H1 (cell line): ENCODE results near the gene SLC1A2. TPM values are rescaled to one million over a fixed set of nuclear protein-coding genes. Genes with fewer than 3 reads are reported as not detected.

Source experiments
- CTCF ChIA-PET: fragments of 300-600 bp; sonication (Branson Sonifier 250); formaldehyde crosslinking; loops from one replicate; lab custom pipeline; 2021; ENCODE audit not compliant: partially characterized antibody; lab: Charles Lee
- POLR2A ChIA-PET: fragments of 300-600 bp; sonication (Branson Sonifier 250); formaldehyde crosslinking; loops from one replicate; lab custom pipeline; 2021; ENCODE audit warnings: inconsistent platforms; ENCODE audit not compliant: partially characterized antibody; lab: Charles Lee
- DNase-seq, 2 experiments: peaks; one replicate each; pipeline versions ENCODE4 v3.0.0 to v3.0.0-alpha.2; 2010 to 2022; ENCODE audit warnings: low spot score in 2 of 2, low read depth in 1 of 2, mixed read lengths in 1 of 2
- FAIRE-seq: peaks from 2 replicates; lab custom pipeline; 2011; peaks lifted over from hg19 to GRCh38; lab: Jason Lieb, UNC
- H2AFZ ChIP-seq: 2 replicates; pipeline ENCODE4 v1.8.1; 2012; ENCODE audit warnings: low read length, inconsistent platforms
- H2AK5ac ChIP-seq: 2 replicates; pipeline ENCODE4 v1.6.1; 2013; ENCODE audit warnings: low read depth, low read length
- H2BK120ac ChIP-seq: replicated peaks from 2 replicates; pipeline ENCODE3; 2013; ENCODE audit warnings: low read depth, low read length, inconsistent platforms
- H2BK12ac ChIP-seq: 2 replicates; pipeline ENCODE4 v1.6.1; 2013; ENCODE audit warnings: low read depth, low read length
- H2BK15ac ChIP-seq: 2 replicates; pipeline ENCODE4 v1.6.1; 2013; ENCODE audit warnings: low read length
- H2BK20ac ChIP-seq: 2 replicates; pipeline ENCODE4 v1.6.1; 2013; ENCODE audit warnings: low read length
- H2BK5ac ChIP-seq: 2 replicates; pipeline ENCODE4 v1.6.1; 2013; ENCODE audit warnings: low read depth, low read length
- H3K14ac ChIP-seq: 2 replicates; pipeline ENCODE4 v1.6.1; 2013; ENCODE audit warnings: inconsistent platforms; ENCODE audit not compliant: insufficient read length
- H3K18ac ChIP-seq: 2 replicates; pipeline ENCODE4 v1.6.1; 2013; ENCODE audit warnings: low read length; ENCODE audit errors: extremely low read depth
- H3K23ac ChIP-seq: 2 replicates; pipeline ENCODE4 v1.6.1; 2013; ENCODE audit warnings: inconsistent platforms; ENCODE audit not compliant: insufficient read length
- H3K23me2 ChIP-seq: 2 replicates; pipeline ENCODE4 v1.6.1; 2013; ENCODE audit warnings: low read depth, low read length
- H3K27ac ChIP-seq: 2 replicates; pipeline ENCODE4 v1.6.1; 2011; ENCODE audit warnings: low read depth, low read length, inconsistent platforms
- H3K27me3 ChIP-seq, 4 experiments: replicated peaks in 1 of 4; 1 replicate in 1 of 4; 2 replicates in 3 of 4; pipeline versions ENCODE4 v1.6.1 to v1.8.1; 2011 to 2013; ENCODE audit warnings: low read length in 3 of 4, mild to moderate bottlenecking in 3 of 4, inconsistent platforms in 2 of 4, mixed read lengths in 2 of 4, moderate library complexity in 1 of 4; ENCODE audit not compliant: control insufficient read depth in 3 of 4, insufficient read depth in 3 of 4; ENCODE audit errors: extremely low read depth in 1 of 4
- H3K36me3 ChIP-seq, 4 experiments: 2 replicates each; pipeline versions ENCODE4 v1.6.1 to v1.8.1; 2011 to 2013; ENCODE audit warnings: mild to moderate bottlenecking in 4 of 4, low read length in 3 of 4, moderate library complexity in 2 of 4, control low read depth in 1 of 4, inconsistent platforms in 1 of 4; ENCODE audit not compliant: insufficient read depth in 4 of 4, control insufficient read depth in 2 of 4
- H3K4ac ChIP-seq: replicated peaks from 2 replicates; pipeline ENCODE3; 2013; ENCODE audit warnings: low read length, low read depth, mixed read lengths, inconsistent platforms; ENCODE audit not compliant: insufficient read length
- H3K4me1 ChIP-seq, 4 experiments: replicated peaks in 1 of 4; 1 replicate in 1 of 4; 2 replicates in 3 of 4; pipeline versions ENCODE4 v1.6.1 to v1.8.1; 2011 to 2013; ENCODE audit warnings: low read length in 3 of 4, inconsistent platforms in 2 of 4, mixed read lengths in 1 of 4; ENCODE audit not compliant: insufficient read depth in 4 of 4, control insufficient read depth in 3 of 4
- H3K4me2 ChIP-seq, 2 experiments: 2 replicates each; pipeline versions ENCODE4 v1.6.1 to v1.8.1; 2011 to 2013; ENCODE audit warnings: low read depth in 2 of 2, low read length in 2 of 2, control low read depth in 1 of 2, inconsistent platforms in 1 of 2, mild to moderate bottlenecking in 1 of 2; ENCODE audit not compliant: insufficient read depth in 1 of 2
- H3K4me3 ChIP-seq, 4 experiments: fragments of 200-600, 300-600 bp in 1 of 4; sonication (generic), shearing (Covaris generic), sonication (Bioruptor Twin) in 1 of 4; 2 replicates each; pipeline versions ENCODE4 v1.5.1 to v1.8.1; 2011 to 2016; ENCODE audit warnings: low read length in 4 of 4, low read depth in 3 of 4, control low read depth in 2 of 4, inconsistent platforms in 2 of 4, mild to moderate bottlenecking in 2 of 4, mixed read lengths in 1 of 4, moderate library complexity in 1 of 4; ENCODE audit not compliant: insufficient read depth in 2 of 4; ENCODE audit errors: extremely low read depth in 1 of 4
- H3K56ac ChIP-seq: replicated peaks from 2 replicates; pipeline ENCODE3; 2013; ENCODE audit warnings: low read depth, mild to moderate bottlenecking, mixed read lengths, low read length, inconsistent platforms; ENCODE audit not compliant: insufficient read length
- H3K79me1 ChIP-seq: 2 replicates; pipeline ENCODE4 v1.6.1; 2013; ENCODE audit warnings: low read depth, low read length, control low read depth
- H3K79me2 ChIP-seq, 2 experiments: 2 replicates each; pipeline versions ENCODE4 v1.6.1 to v1.8.1; 2012 to 2013; ENCODE audit warnings: low read length in 2 of 2, mild to moderate bottlenecking in 2 of 2, inconsistent platforms in 1 of 2; ENCODE audit not compliant: insufficient read depth in 2 of 2, control insufficient read depth in 1 of 2
- H3K9ac ChIP-seq, 4 experiments: replicated peaks in 1 of 4; 1 replicate in 1 of 4; 2 replicates in 3 of 4; pipeline versions ENCODE4 v1.6.1 to v1.8.1; 2011 to 2013; ENCODE audit warnings: low read depth in 3 of 4, low read length in 3 of 4, control low read depth in 2 of 4, mild to moderate bottlenecking in 2 of 4, moderate library complexity in 2 of 4, inconsistent platforms in 1 of 4; ENCODE audit errors: extremely low read depth in 1 of 4
- H3K9me3 ChIP-seq, 2 experiments: 2 replicates each; pipeline versions ENCODE4 v1.6.1 to v1.8.1; 2012 to 2013; ENCODE audit warnings: mild to moderate bottlenecking in 2 of 2, moderate library complexity in 2 of 2, control low read depth in 1 of 2, inconsistent platforms in 1 of 2, low read depth in 1 of 2, low read length in 1 of 2, mixed read lengths in 1 of 2; ENCODE audit not compliant: insufficient read depth in 2 of 2
- H4K20me1 ChIP-seq, 2 experiments: replicated peaks in 1 of 2; 2 replicates each; pipeline versions ENCODE3 to v1.8.1; 2011 to 2013; ENCODE audit warnings: inconsistent platforms in 2 of 2, low read length in 2 of 2, mild to moderate bottlenecking in 1 of 2; ENCODE audit not compliant: insufficient read depth in 2 of 2, control insufficient read depth in 1 of 2
- H4K5ac ChIP-seq: 2 replicates; pipeline ENCODE4 v1.6.1; 2013; ENCODE audit warnings: low read length, low read depth, mixed read lengths, inconsistent platforms; ENCODE audit not compliant: insufficient read length
- H4K8ac ChIP-seq: 2 replicates; pipeline ENCODE4 v1.8.0; 2013; ENCODE audit warnings: mild to moderate bottlenecking, moderate library complexity, low read length, inconsistent platforms; ENCODE audit not compliant: insufficient read depth; ENCODE audit errors: extremely low read depth
- H4K91ac ChIP-seq: replicated peaks from 2 replicates; pipeline ENCODE3; 2013; ENCODE audit warnings: low read length, mixed read lengths, inconsistent platforms; ENCODE audit not compliant: insufficient read length
- ASH2L ChIP-seq: fragments of 200-600, 300-600 bp; sonication (generic); IDR thresholded peaks from one replicate; pipeline ENCODE4 v1.7.1; 2017; ENCODE audit warnings: low read length
- BCL11A ChIP-seq, 2 experiments: IDR thresholded peaks; one replicate each; pipeline ENCODE4 v1.6.1; 2011; ENCODE audit warnings: low read depth in 2 of 2, low read length in 2 of 2, mild to moderate bottlenecking in 2 of 2
- CHD2 ChIP-seq: IDR thresholded peaks from 2 replicates; pipeline ENCODE4 v1.6.1; 2012; ENCODE audit warnings: low read length, improper control_type of control experiment
- EP300 ChIP-seq, 2 experiments: IDR thresholded peaks; 1 replicate in 1 of 2; 2 replicates in 1 of 2; pipeline ENCODE4 v1.6.1; 2011 to 2012; ENCODE audit warnings: low read depth in 2 of 2, low read length in 2 of 2, mild to moderate bottlenecking in 2 of 2, borderline replicate concordance in 1 of 2, inconsistent platforms in 1 of 2, moderate library complexity in 1 of 2
- GTF2F1 ChIP-seq: IDR thresholded peaks from 2 replicates; pipeline ENCODE4 v1.6.1; 2012; ENCODE audit warnings: low read depth, low read length, improper control_type of control experiment, borderline replicate concordance
- RAD21 ChIP-seq, 2 experiments: IDR thresholded peaks in 1 of 2; conservative IDR thresholded peaks in 1 of 2; 2 replicates each; pipeline ENCODE4 v1.6.1; 2011; ENCODE audit warnings: low read depth in 2 of 2, low read length in 2 of 2, improper control_type of control experiment in 1 of 2, inconsistent platforms in 1 of 2, mild to moderate bottlenecking in 1 of 2, moderate library complexity in 1 of 2
- RXRA ChIP-seq: IDR thresholded peaks from 2 replicates; pipeline ENCODE4 v1.6.1; 2011; ENCODE audit warnings: low read depth, mild to moderate bottlenecking, low read length, moderate library complexity; ENCODE audit not compliant: insufficient read depth
- TCF12 ChIP-seq: IDR thresholded peaks from 2 replicates; pipeline ENCODE4 v1.6.1; 2011; ENCODE audit warnings: low read depth, mild to moderate bottlenecking, low read length
- YY1 ChIP-seq: IDR thresholded peaks from 2 replicates; pipeline ENCODE4 v1.6.1; 2011; ENCODE audit warnings: low read depth, mild to moderate bottlenecking, low read length
- ZNF274 ChIP-seq: IDR thresholded peaks from 2 replicates; pipeline ENCODE4 v1.7.0; 2012; ENCODE audit warnings: low read length, borderline replicate concordance; ENCODE audit errors: extremely low read depth
- WGBS, 2 experiments: shearing (Covaris generic) in 1 of 2; methylation state at CpG; one replicate each; pipeline versions ENCODE4 v1.1.6 to v1.1.7; 2013 to 2015; ENCODE audit warnings: low lambda C conversion rate in 2 of 2, mixed read lengths in 2 of 2, inconsistent platforms in 1 of 2, low coverage in 1 of 2, missing lambda C conversion rate in 1 of 2; ENCODE audit not compliant: insufficient replicate concordance in 2 of 2, insufficient coverage in 1 of 2, insufficient read length in 1 of 2; ENCODE audit errors: extremely low coverage in 1 of 2, missing lambda C conversion rate in 1 of 2; 5-methylcytosine and 5-hydroxymethylcytosine counted together
- polyA plus RNA-seq, 7 experiments: library from polyadenylated mRNA; depleted of rRNA in 3 of 7; stranded (reverse) in 5 of 7; unstranded in 2 of 7; fragments of >200 nt in 5 of 7; fragments of 200-250 nt in 2 of 7; gene quantifications; 1 replicate in 5 of 7; 2 replicates in 1 of 7; 4 replicates in 1 of 7; pipeline versions ENCODE4 v1.2.1 to v1.2.3, GENCODE V29; 2011 to 2013; ENCODE audit warnings: missing spikeins in 2 of 7, mixed read lengths in 2 of 7
- total RNA-seq: library from RNA; stranded (reverse); fragmentation: NEBNext Ultra II Directional; extraction: Animal tissue kit (Norgen Biotek cat#: 25700); gene quantifications from 2 replicates; pipeline ENCODE4 v1.2.1, GENCODE V29; 2021
- TF ChIP-seq, protein P1 (sequence below): IDR thresholded peaks from 2 replicates; pipeline ENCODE4 v1.6.1; 2011; ENCODE audit warnings: low read depth, mild to moderate bottlenecking, low read length; ENCODE audit not compliant: insufficient read depth

SLC1A2 gene
- total and polyA plus RNA-seq, 2 of the 8 experiments (the other 6 are each of a cell fraction or from before 2014, with no cell fraction given): 0.57 to 1.2 TPM

DNA sequence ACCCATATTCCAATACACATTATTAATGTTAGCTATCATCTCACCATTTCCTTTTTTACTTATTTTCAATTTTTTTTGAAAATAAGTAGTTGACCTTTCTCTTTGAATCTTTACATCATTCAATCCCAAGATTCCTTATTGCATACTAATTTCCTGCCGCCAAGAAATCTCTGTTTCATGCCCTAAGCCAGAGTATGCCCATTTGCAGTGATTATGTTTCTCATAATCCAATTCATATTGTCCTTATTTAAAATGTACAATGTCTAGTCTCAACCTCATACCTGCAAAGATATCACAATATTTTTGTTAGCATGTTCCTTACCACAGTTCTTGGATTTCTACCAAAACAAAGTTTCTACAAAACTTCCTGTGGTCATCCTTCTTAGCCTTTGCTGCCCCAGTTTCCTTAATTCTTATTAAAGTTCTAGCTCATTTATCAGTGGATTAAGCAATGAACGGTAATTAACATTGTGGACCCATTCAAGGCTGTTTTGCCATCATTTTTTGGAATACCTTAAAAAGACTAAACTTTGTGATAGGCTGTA is 205.1 kb downstream of the SLC1A2 start:
- Histone ChIP-seq H3K36me3 (no peaks in the 10 kb centered on the region), H3K4me2 (0 out of 4 replicates have a peak overlapping the region, but pooled peaks of 1 of the 2 experiments have one; percentile 17), H3K4me3 (no peak overlapping the region), H3K14ac (no peak overlapping the region), H4K91ac (no peak overlapping the region), H3K18ac (no peak overlapping the region), H3K4me1 (peaks cover 0 to 11% (median 5%) of the 10 kb centered on the region in 4 experiments; a peak in 3 of 7 replicates), H2BK20ac (no peak overlapping the region), H3K9ac (no peak overlapping the region), H3K23ac (no peak overlapping the region), H3K27ac (no peak overlapping the region), H3K79me1 (no peaks in the 10 kb centered on the region), H2BK5ac (no peak overlapping the region), H3K9me3 (no peaks in the 10 kb centered on the region), H4K20me1 (no peaks in the 10 kb centered on the region), H2BK12ac (no peak overlapping the region), H3K27me3 (no peaks in the 10 kb centered on the region; a peak in 1 of 7 replicates), H2BK120ac (no peak overlapping the region), H2AFZ (no peak overlapping the region), H3K79me2 (no peaks in the 10 kb centered on the region), H2BK15ac (no peak overlapping the region), H3K23me2 (no peaks in the 10 kb centered on the region), H4K5ac (no peak overlapping the region), H4K8ac (no peak overlapping the region), H3K4ac (no peak overlapping the region), H3K56ac (no peak overlapping the region), H2AK5ac (no peak overlapping the region)
- WGBS, 2 experiments: 89% methylated on average over 2 of the region's 2 CpGs; no CpG with 5 or more reads in 1 of the 2 experiments
- ChIA-PET POLR2A (no interaction called here), CTCF (interaction anchor here (0.6 kb wide), 1 partner anchor 284 kb away, joined by 5 read pairs; no protein-coding TSS in a partner anchor)
- DNase-seq (no peak), FAIRE-seq (no peak)
- TF ChIP-seq BCL11A (IDR thresholded peaks at IDR 0.05; ENCODE audit: low read depth in 2 of 2, low read length in 2 of 2): no peak
- no peak for TF ChIP-seq ZNF274
- TF ChIP-seq EP300 (IDR thresholded peaks at IDR 0.05; ENCODE audit: borderline replicate concordance in 1 of 2, low read depth in 2 of 2, low read length in 2 of 2): no peak
- no peak for TF ChIP-seq ASH2L
- TF ChIP-seq GTF2F1: no peak
- TF ChIP-seq TCF12: no peak
- no peak for TF ChIP-seq CHD2
- TF ChIP-seq RXRA: no peak
- TF ChIP-seq YY1: no peak
- TF ChIP-seq, protein P1, sequence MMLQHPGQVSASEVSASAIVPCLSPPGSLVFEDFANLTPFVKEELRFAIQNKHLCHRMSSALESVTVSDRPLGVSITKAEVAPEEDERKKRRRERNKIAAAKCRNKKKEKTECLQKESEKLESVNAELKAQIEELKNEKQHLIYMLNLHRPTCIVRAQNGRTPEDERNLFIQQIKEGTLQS: no peak
- TF ChIP-seq RAD21 (IDR thresholded peaks at IDR 0.05 in 1 of 2, conservative IDR thresholded peaks at IDR 0.05 in 1 of 2; ENCODE audit: low read depth in 2 of 2, low read length in 2 of 2): no peak
